ENCODE data around the gene C10orf120. TPM values are rescaled to one million over a fixed set of nuclear protein-coding genes. Genes with fewer than 3 reads are reported as not detected.

Gene C10orf120
- total and polyA plus RNA-seq, 2 donors (not counting 1 experiment from before 2014, with no cell fraction given) = not detected

- Histone ChIP-seq H3K4me2 (ENCODE audit: extremely low read depth, insufficient read depth, low read length) (no peak overlapping the region), H3K9ac (ENCODE audit: insufficient read depth, low read length) (no peak overlapping the region), H3K27ac (ENCODE audit: insufficient read depth, low read length) (no peak overlapping the region), H4K20me1 (ENCODE audit: control insufficient read depth, extremely low read depth, insufficient read depth, low read length) (no peaks in the 10 kb centered on the region), H3K36me3 (ENCODE audit: control insufficient read depth, insufficient read depth, low read length) (no peaks in the 10 kb centered on the region), H3K4me3 (replicated peaks in 1 of 4; ENCODE audit: control extremely low read depth in 1 of 4, insufficient read depth in 1 of 4, low read depth in 3 of 4, low read length in 4 of 4) (no peak overlapping the region), H3K79me2 (ENCODE audit: control insufficient read depth, insufficient read depth, low read length) (no peaks in the 10 kb centered on the region), H2AFZ (ENCODE audit: low read length) (no peak overlapping the region), H3K27me3 (ENCODE audit: control insufficient read depth, insufficient read depth, low read length) (no peaks in the 10 kb centered on the region), H3K4me1 (ENCODE audit: control insufficient read depth, extremely low read depth, insufficient read depth, low read length) (no peaks in the 10 kb centered on the region), H3K9me3 (ENCODE audit: control insufficient read depth, insufficient read depth, low read depth, low read length) (no peaks in the 10 kb centered on the region)
- DNase-seq (ENCODE audit: low read depth in 2 of 2) = no peak
- TF ChIP-seq EZH2 (IDR thresholded peaks at IDR 0.05; ENCODE audit: low read length, missing control alignments) = no peak
- TF ChIP-seq, protein P1, sequence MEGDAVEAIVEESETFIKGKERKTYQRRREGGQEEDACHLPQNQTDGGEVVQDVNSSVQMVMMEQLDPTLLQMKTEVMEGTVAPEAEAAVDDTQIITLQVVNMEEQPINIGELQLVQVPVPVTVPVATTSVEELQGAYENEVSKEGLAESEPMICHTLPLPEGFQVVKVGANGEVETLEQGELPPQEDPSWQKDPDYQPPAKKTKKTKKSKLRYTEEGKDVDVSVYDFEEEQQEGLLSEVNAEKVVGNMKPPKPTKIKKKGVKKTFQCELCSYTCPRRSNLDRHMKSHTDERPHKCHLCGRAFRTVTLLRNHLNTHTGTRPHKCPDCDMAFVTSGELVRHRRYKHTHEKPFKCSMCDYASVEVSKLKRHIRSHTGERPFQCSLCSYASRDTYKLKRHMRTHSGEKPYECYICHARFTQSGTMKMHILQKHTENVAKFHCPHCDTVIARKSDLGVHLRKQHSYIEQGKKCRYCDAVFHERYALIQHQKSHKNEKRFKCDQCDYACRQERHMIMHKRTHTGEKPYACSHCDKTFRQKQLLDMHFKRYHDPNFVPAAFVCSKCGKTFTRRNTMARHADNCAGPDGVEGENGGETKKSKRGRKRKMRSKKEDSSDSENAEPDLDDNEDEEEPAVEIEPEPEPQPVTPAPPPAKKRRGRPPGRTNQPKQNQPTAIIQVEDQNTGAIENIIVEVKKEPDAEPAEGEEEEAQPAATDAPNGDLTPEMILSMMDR (conservative IDR thresholded peaks at IDR 0.05 in 1 of 2, IDR thresholded peaks at IDR 0.05 in 1 of 2; ENCODE audit: low read depth in 1 of 2, low read length in 2 of 2) = no peak
Measured at GRCh38 chr10:122729126-122729525, 29.5 kb upstream of the C10orf120 start.

DNA sequence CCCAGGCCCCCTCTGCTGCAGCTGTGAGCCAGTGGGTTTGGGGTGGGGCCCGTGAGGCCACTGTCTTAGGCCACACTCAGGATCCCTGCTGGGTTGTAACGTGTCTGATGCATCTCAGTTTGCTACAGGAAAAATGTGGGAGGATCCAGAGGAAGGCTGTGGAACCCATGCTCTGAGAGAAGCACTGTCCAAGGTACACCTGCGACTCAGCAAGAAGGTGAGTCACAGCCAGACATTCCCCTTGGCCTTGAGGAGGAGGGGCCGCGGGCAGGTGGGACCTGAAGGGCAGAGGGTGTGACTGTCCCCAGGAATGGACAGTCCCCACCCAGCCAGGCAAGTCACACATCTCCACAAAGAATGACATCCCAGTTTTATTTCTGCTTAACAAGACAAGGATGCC, 27.8 kb upstream of the C10orf120 start:
- Histone ChIP-seq H3K9me3 (ENCODE audit: control insufficient read depth, insufficient read depth, low read depth, low read length) (no peaks in the 10 kb centered on the region), H3K79me2 (ENCODE audit: control insufficient read depth, insufficient read depth, low read length) (no peaks in the 10 kb centered on the region), H2AFZ (ENCODE audit: low read length) (no peak overlapping the region), H3K36me3 (ENCODE audit: control insufficient read depth, insufficient read depth, low read length) (no peaks in the 10 kb centered on the region), H3K27ac (ENCODE audit: insufficient read depth, low read length) (no peak overlapping the region), H3K27me3 (ENCODE audit: control insufficient read depth, insufficient read depth, low read length) (no peaks in the 10 kb centered on the region), H3K4me1 (ENCODE audit: control insufficient read depth, extremely low read depth, insufficient read depth, low read length) (no peaks in the 10 kb centered on the region), H3K4me3 (replicated peaks in 1 of 4; ENCODE audit: control extremely low read depth in 1 of 4, insufficient read depth in 1 of 4, low read depth in 3 of 4, low read length in 4 of 4) (no peak overlapping the region), H4K20me1 (ENCODE audit: control insufficient read depth, extremely low read depth, insufficient read depth, low read length) (no peaks in the 10 kb centered on the region), H3K4me2 (ENCODE audit: extremely low read depth, insufficient read depth, low read length) (no peak overlapping the region), H3K9ac (ENCODE audit: insufficient read depth, low read length) (no peak overlapping the region)
- DNase-seq (ENCODE audit: low read depth in 2 of 2) = no peak
- TF ChIP-seq, protein P1 (conservative IDR thresholded peaks at IDR 0.05 in 1 of 2, IDR thresholded peaks at IDR 0.05 in 1 of 2; ENCODE audit: low read depth in 1 of 2, low read length in 2 of 2) = no peak
- no peak for TF ChIP-seq EZH2 (IDR thresholded peaks at IDR 0.05; ENCODE audit: low read length, missing control alignments)

GRCh38 chr10:122725768-122726167, 26.1 kb upstream of the C10orf120 start:
- no peaks in the 10 kb centered on the region for H3K4me1 ChIP-seq (ENCODE audit: control insufficient read depth, extremely low read depth, insufficient read depth, low read length)
- H3K9ac ChIP-seq (ENCODE audit: insufficient read depth, low read length) = no peak overlapping the region
- no peak for TF ChIP-seq EZH2 (IDR thresholded peaks at IDR 0.05; ENCODE audit: low read length, missing control alignments)
- TF ChIP-seq, protein P1 (conservative IDR thresholded peaks at IDR 0.05 in 1 of 2, IDR thresholded peaks at IDR 0.05 in 1 of 2; ENCODE audit: low read depth in 1 of 2, low read length in 2 of 2) = no peak
- H3K9me3 ChIP-seq (ENCODE audit: control insufficient read depth, insufficient read depth, low read depth, low read length) = no peaks in the 10 kb centered on the region
- H3K4me3 ChIP-seq (replicated peaks in 1 of 4; ENCODE audit: control extremely low read depth in 1 of 4, insufficient read depth in 1 of 4, low read depth in 3 of 4, low read length in 4 of 4) = no peak overlapping the region
- H3K27me3 ChIP-seq (ENCODE audit: control insufficient read depth, insufficient read depth, low read length) = no peaks in the 10 kb centered on the region
- H2AFZ ChIP-seq (ENCODE audit: low read length) = no peak overlapping the region
- no peaks in the 10 kb centered on the region for H3K36me3 ChIP-seq (ENCODE audit: control insufficient read depth, insufficient read depth, low read length)
- no peaks in the 10 kb centered on the region for H4K20me1 ChIP-seq (ENCODE audit: control insufficient read depth, extremely low read depth, insufficient read depth, low read length)
- DNase-seq (ENCODE audit: low read depth in 2 of 2) = no peak
- H3K79me2 ChIP-seq (ENCODE audit: control insufficient read depth, insufficient read depth, low read length) = no peaks in the 10 kb centered on the region
- no peak overlapping the region for H3K4me2 ChIP-seq (ENCODE audit: extremely low read depth, insufficient read depth, low read length)
- H3K27ac ChIP-seq (ENCODE audit: insufficient read depth, low read length) = no peak overlapping the region

Data from fibroblast of lung (primary cell).